ENCODE measurements around the gene TMEM183A. TPM values are rescaled to one million over a fixed set of nuclear protein-coding genes. Genes with fewer than 3 reads are reported as not detected.

Gene TMEM183A
- total RNA-seq, 1 donor from 2014 or later: 79.2 TPM

GRCh38 chr1:202987922-202988583 is 19.1 kb upstream of the TMEM183A start:
- H3K4me3 ChIP-seq (ENCODE audit: low read depth, low read length): no peak overlapping the region
- no peak for TF ChIP-seq CTCF (conservative IDR thresholded peaks at IDR 0.05; ENCODE audit: low read depth, low read length)
- DNase-seq (ENCODE audit: low read depth): no peak

- DNase-seq (ENCODE audit: low read depth): no peak
- no peak overlapping the region for H3K4me3 ChIP-seq (ENCODE audit: low read depth, low read length)
- TF ChIP-seq CTCF (conservative IDR thresholded peaks at IDR 0.05; ENCODE audit: low read depth, low read length): no peak
Measured at GRCh38 chr1:202989879-202990278, 17.3 kb upstream of the TMEM183A start.

- DNase-seq (ENCODE audit: low read depth): no peak
- no peak for TF ChIP-seq CTCF (conservative IDR thresholded peaks at IDR 0.05; ENCODE audit: low read depth, low read length)
- H3K4me3 ChIP-seq (ENCODE audit: low read depth, low read length): no peak overlapping the region
Measured at GRCh38 chr1:202991112-202991511, 16.1 kb upstream of the TMEM183A start.

GRCh38 chr1:202994756-202995155 is 12.4 kb upstream of the TMEM183A start:
- TF ChIP-seq CTCF (conservative IDR thresholded peaks at IDR 0.05; ENCODE audit: low read depth, low read length): no peak
- no peak overlapping the region for H3K4me3 ChIP-seq (ENCODE audit: low read depth, low read length)
- DNase-seq (ENCODE audit: low read depth): no peak

GRCh38 chr1:202998836-202999750 is 8.1 kb upstream of the TMEM183A start:
- H3K4me3 ChIP-seq (ENCODE audit: low read depth, low read length): peak overlapping the region; percentile 26
- DNase-seq (ENCODE audit: low read depth): no peak
- peak; percentile 78 for TF ChIP-seq CTCF (conservative IDR thresholded peaks at IDR 0.05; ENCODE audit: low read depth, low read length)

GRCh38 chr1:203000217-203000944 is 6.8 kb upstream of the TMEM183A start:
- no peak for TF ChIP-seq CTCF (conservative IDR thresholded peaks at IDR 0.05; ENCODE audit: low read depth, low read length)
- DNase-seq (ENCODE audit: low read depth): no peak
- H3K4me3 ChIP-seq (ENCODE audit: low read depth, low read length): no peak overlapping the region

Data from epithelial cell of proximal tubule (primary cell).